ENCODE measurements around the gene TTYH2.

The TTYH2 gene

DNA sequence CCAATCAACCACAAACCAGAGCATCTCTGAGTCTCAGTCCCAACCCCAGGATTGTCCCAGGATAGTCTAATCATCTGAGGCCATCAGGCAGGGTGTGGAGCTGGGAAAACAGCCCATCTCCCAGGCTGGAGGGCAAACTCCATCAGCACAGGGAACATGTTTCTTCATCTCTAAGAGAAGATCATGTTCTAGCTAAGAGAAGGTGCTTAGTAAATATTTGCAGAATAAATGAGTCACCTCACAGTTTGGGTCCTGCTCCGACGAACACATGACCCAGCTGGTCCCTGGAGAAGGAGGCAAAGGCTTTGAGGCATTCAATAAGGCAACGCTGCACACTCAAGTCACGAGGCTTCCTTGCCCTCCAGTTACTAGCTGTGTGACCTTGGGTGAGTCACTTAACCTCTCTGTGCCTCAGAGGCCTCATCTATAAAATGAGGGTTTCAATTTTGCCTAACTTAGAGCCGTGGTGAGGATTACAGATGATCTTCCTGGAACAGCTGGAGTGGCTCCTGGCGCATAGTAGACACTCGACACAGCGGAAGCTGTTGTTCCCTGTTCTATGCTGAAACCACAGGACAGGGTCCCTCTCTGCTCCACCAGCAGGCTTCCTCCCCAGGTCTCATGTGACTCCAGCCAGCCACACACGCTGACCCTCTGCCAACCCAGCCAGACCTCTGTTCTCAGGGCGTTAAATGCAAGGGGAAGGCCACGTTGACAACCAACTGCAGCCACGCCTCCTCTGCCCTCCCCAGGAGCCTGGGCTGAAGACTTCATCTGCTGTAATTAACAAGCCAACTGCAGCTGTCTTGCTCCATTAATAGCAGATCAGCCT lies 20.2 kb upstream of the TTYH2 start:
- no peaks in the 10 kb centered on the region for H4K20me1 ChIP-seq (ENCODE audit: low read depth, low read length)
- no peak overlapping the region for H2AFZ ChIP-seq (ENCODE audit: low read depth, low read length, severe bottlenecking)
- TF ChIP-seq CTCF (IDR thresholded peaks at IDR 0.05; ENCODE audit: insufficient read depth, low read length, poor library complexity, severe bottlenecking) (no peak), EZH2phosphoT487 (conservative IDR thresholded peaks at IDR 0.05; ENCODE audit: low read length) (no peak)
- no peak overlapping the region for H3K4me3 ChIP-seq (ENCODE audit: insufficient read depth, low read length, poor library complexity, severe bottlenecking)
- no peaks in the 10 kb centered on the region for H3K9me2 ChIP-seq (replicated peaks; ENCODE audit: insufficient read depth, low read length)
- H3K9me3 ChIP-seq (ENCODE audit: insufficient read depth, low read length) = no peaks in the 10 kb centered on the region
- no peak overlapping the region for H3K9ac ChIP-seq (ENCODE audit: low read length)
- no peak overlapping the region for H3K4me2 ChIP-seq (ENCODE audit: low read depth, low read length, poor library complexity, severe bottlenecking)
- no peaks in the 10 kb centered on the region for H3K27me3 ChIP-seq (ENCODE audit: low read length)
- H3F3A ChIP-seq (ENCODE audit: insufficient read depth) = no peaks in the 10 kb centered on the region
- no peak overlapping the region for H3K27ac ChIP-seq (ENCODE audit: low read depth, low read length)
- H3K36me3 ChIP-seq (ENCODE audit: low read length) = no peaks in the 10 kb centered on the region
- no peaks in the 10 kb centered on the region for H3K79me2 ChIP-seq (ENCODE audit: insufficient read depth, low read length)

DNA sequence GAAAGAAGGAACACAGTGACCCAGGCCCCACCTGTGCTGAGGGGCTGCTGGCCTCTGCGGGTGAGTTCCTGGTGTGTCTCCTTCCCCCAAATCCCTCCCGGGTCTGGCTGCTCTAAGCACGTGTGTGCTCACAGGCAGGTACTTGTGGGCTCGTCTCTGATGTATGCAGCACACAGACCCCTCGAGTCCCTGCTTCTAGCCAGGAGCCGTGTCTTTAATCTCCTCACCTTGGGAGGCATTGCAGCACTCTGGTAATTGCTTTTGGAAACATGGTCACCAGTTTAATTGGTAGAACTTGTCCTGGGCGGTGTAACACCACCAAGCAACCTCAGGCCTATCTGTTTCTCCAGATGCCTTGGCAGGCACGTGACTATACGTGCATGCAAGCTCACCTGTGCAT lies 18.7 kb upstream of the TTYH2 start:
- H3K27me3 ChIP-seq (ENCODE audit: low read length) = no peaks in the 10 kb centered on the region
- H3K36me3 ChIP-seq (ENCODE audit: low read length) = no peaks in the 10 kb centered on the region

GRCh38 chr17:74196541-74197317 lies 16.6 kb upstream of the TTYH2 start:
- H3K36me3 ChIP-seq (ENCODE audit: low read length) = no peaks in the 10 kb centered on the region
- H3K79me2 ChIP-seq (ENCODE audit: insufficient read depth, low read length) = no peaks in the 10 kb centered on the region
- H3K9ac ChIP-seq (ENCODE audit: low read length) = no peak overlapping the region
- no peak for TF ChIP-seq EZH2phosphoT487 (conservative IDR thresholded peaks at IDR 0.05; ENCODE audit: low read length)
- TF ChIP-seq CTCF (IDR thresholded peaks at IDR 0.05; ENCODE audit: insufficient read depth, low read length, poor library complexity, severe bottlenecking) = no peak
- H3K27ac ChIP-seq (ENCODE audit: low read depth, low read length) = no peak overlapping the region
- no peak overlapping the region for H3K4me2 ChIP-seq (ENCODE audit: low read depth, low read length, poor library complexity, severe bottlenecking)
- no peaks in the 10 kb centered on the region for H3F3A ChIP-seq (ENCODE audit: insufficient read depth)
- H3K9me2 ChIP-seq (replicated peaks; ENCODE audit: insufficient read depth, low read length) = no peaks in the 10 kb centered on the region
- H3K4me3 ChIP-seq (ENCODE audit: insufficient read depth, low read length, poor library complexity, severe bottlenecking) = no peak overlapping the region
- no peaks in the 10 kb centered on the region for H4K20me1 ChIP-seq (ENCODE audit: low read depth, low read length)
- no peak overlapping the region for H2AFZ ChIP-seq (ENCODE audit: low read depth, low read length, severe bottlenecking)
- H3K9me3 ChIP-seq (ENCODE audit: insufficient read depth, low read length) = no peaks in the 10 kb centered on the region
- no peaks in the 10 kb centered on the region for H3K27me3 ChIP-seq (ENCODE audit: low read length)

More for the DNA sequence above, 18.7 kb upstream of the TTYH2 start:
- no peaks in the 10 kb centered on the region for H3K9me3 ChIP-seq (ENCODE audit: insufficient read depth, low read length)
- H3K9me2 ChIP-seq (replicated peaks; ENCODE audit: insufficient read depth, low read length) = no peaks in the 10 kb centered on the region
- H4K20me1 ChIP-seq (ENCODE audit: low read depth, low read length) = no peaks in the 10 kb centered on the region
- H3F3A ChIP-seq (ENCODE audit: insufficient read depth) = no peaks in the 10 kb centered on the region
- no peak overlapping the region for H3K4me3 ChIP-seq (ENCODE audit: insufficient read depth, low read length, poor library complexity, severe bottlenecking)
- no peak overlapping the region for H3K9ac ChIP-seq (ENCODE audit: low read length)
- TF ChIP-seq EZH2phosphoT487 (conservative IDR thresholded peaks at IDR 0.05; ENCODE audit: low read length) (no peak), CTCF (IDR thresholded peaks at IDR 0.05; ENCODE audit: insufficient read depth, low read length, poor library complexity, severe bottlenecking) (no peak)
- H3K4me2 ChIP-seq (ENCODE audit: low read depth, low read length, poor library complexity, severe bottlenecking) = no peak overlapping the region
- H3K79me2 ChIP-seq (ENCODE audit: insufficient read depth, low read length) = no peaks in the 10 kb centered on the region
- H3K27ac ChIP-seq (ENCODE audit: low read depth, low read length) = no peak overlapping the region
- H2AFZ ChIP-seq (ENCODE audit: low read depth, low read length, severe bottlenecking) = no peak overlapping the region
